HEK293 (cell line): ENCODE measurements around the gene TGFB1I1.

Experiments
- PRDM1 ChIP-seq: fragments of 450-650 bp; formaldehyde crosslinking; IDR thresholded peaks from 2 replicates; pipeline ENCODE4; 2016; ENCODE audit warnings: missing biosample characterization, missing genetic modification characterization
- SALL2 ChIP-seq: fragments of 450-650 bp; formaldehyde crosslinking; IDR thresholded peaks from 2 replicates; pipeline ENCODE4 v1.5.0; 2017; ENCODE audit warnings: missing biosample characterization, mild to moderate bottlenecking, missing genetic modification characterization, borderline replicate concordance
- ZBTB26 ChIP-seq: fragments of 450-650 bp; formaldehyde crosslinking; optimal IDR thresholded peaks from 2 replicates; pipeline ENCODE3; 2016; ENCODE audit warnings: missing biosample characterization, mild to moderate bottlenecking, missing genetic modification characterization
- ZBTB7A ChIP-seq: fragments of 450-650 bp; formaldehyde crosslinking; IDR thresholded peaks from 2 replicates; pipeline ENCODE4 v1.5.1; 2016; ENCODE audit warnings: low read depth, missing biosample characterization, missing genetic modification characterization
- ZFP41 ChIP-seq: fragments of 450-650 bp; formaldehyde crosslinking; IDR thresholded peaks from 2 replicates; pipeline ENCODE4 v1.5.1; 2016; ENCODE audit warnings: missing biosample characterization, missing genetic modification characterization, borderline replicate concordance
- ZNF10 ChIP-seq: fragments of 450-650 bp; formaldehyde crosslinking; IDR thresholded peaks from 2 replicates; pipeline ENCODE4 v1.5.1; 2017; ENCODE audit warnings: missing biosample characterization, missing genetic modification characterization
- ZNF133 ChIP-seq: fragments of 450-650 bp; formaldehyde crosslinking; IDR thresholded peaks from 2 replicates; pipeline ENCODE4 v1.5.1; 2016; ENCODE audit warnings: missing biosample characterization, missing genetic modification characterization
- ZNF148 ChIP-seq: fragments of 450-650 bp; formaldehyde crosslinking; IDR thresholded peaks from 2 replicates; pipeline ENCODE4 v1.5.0; 2017; ENCODE audit warnings: missing biosample characterization, missing genetic modification characterization, borderline replicate concordance
- ZNF221 ChIP-seq: fragments of 450-650 bp; formaldehyde crosslinking; IDR thresholded peaks from 2 replicates; pipeline ENCODE4 v1.5.1; 2017; ENCODE audit warnings: missing biosample characterization, missing genetic modification characterization, borderline replicate concordance
- ZNF248 ChIP-seq: fragments of 450-650 bp; formaldehyde crosslinking; IDR thresholded peaks from 2 replicates; pipeline ENCODE4 v1.5.1; 2017; ENCODE audit warnings: missing biosample characterization, missing genetic modification characterization
- ZNF280C ChIP-seq: fragments of 450-650 bp; formaldehyde crosslinking; IDR thresholded peaks from 2 replicates; pipeline ENCODE4 v1.5.1; 2016; ENCODE audit warnings: missing biosample characterization, missing genetic modification characterization
- ZNF292 ChIP-seq: fragments of 450-650 bp; formaldehyde crosslinking; IDR thresholded peaks from 2 replicates; pipeline ENCODE4 v1.5.1; 2016; ENCODE audit warnings: low read depth, missing biosample characterization, missing genetic modification characterization, borderline replicate concordance
- ZNF302 ChIP-seq: fragments of 450-650 bp; formaldehyde crosslinking; IDR thresholded peaks from 2 replicates; pipeline ENCODE4 v1.5.1; 2016; ENCODE audit warnings: missing biosample characterization, missing genetic modification characterization, low read depth
- ZNF311 ChIP-seq: fragments of 450-650 bp; formaldehyde crosslinking; IDR thresholded peaks from 2 replicates; pipeline ENCODE4 v1.5.1; 2017; ENCODE audit warnings: missing biosample characterization, missing genetic modification characterization, borderline replicate concordance
- ZNF324 ChIP-seq: fragments of 450-650 bp; formaldehyde crosslinking; IDR thresholded peaks from 2 replicates; pipeline ENCODE4 v1.5.1; 2016; ENCODE audit warnings: missing biosample characterization, missing genetic modification characterization
- ZNF354C ChIP-seq: fragments of 450-650 bp; formaldehyde crosslinking; IDR thresholded peaks from 2 replicates; pipeline ENCODE4 v1.5.1; 2016; ENCODE audit warnings: missing biosample characterization, missing genetic modification characterization, low read depth, borderline replicate concordance
- ZNF362 ChIP-seq: fragments of 450-650 bp; formaldehyde crosslinking; IDR thresholded peaks from 2 replicates; pipeline ENCODE4 v1.5.1; 2016; ENCODE audit warnings: missing biosample characterization, missing genetic modification characterization
- ZNF423 ChIP-seq: fragments of 450-650 bp; formaldehyde crosslinking; IDR thresholded peaks from 2 replicates; pipeline ENCODE4 v1.5.1; 2016; ENCODE audit warnings: missing biosample characterization, missing genetic modification characterization
- ZNF426 ChIP-seq: fragments of 450-650 bp; formaldehyde crosslinking; IDR thresholded peaks from 2 replicates; pipeline ENCODE4 v1.5.1; 2017; ENCODE audit warnings: missing biosample characterization, missing genetic modification characterization, mild to moderate bottlenecking, inconsistent platforms, moderate library complexity
- ZNF501 ChIP-seq: fragments of 450-650 bp; formaldehyde crosslinking; IDR thresholded peaks from 2 replicates; pipeline ENCODE4 v1.5.1; 2016; ENCODE audit warnings: missing biosample characterization, missing genetic modification characterization
- ZNF549 ChIP-seq: fragments of 450-650 bp; IDR thresholded peaks from 2 replicates; pipeline ENCODE4 v1.5.1; 2018; ENCODE audit warnings: missing biosample characterization, missing genetic modification characterization, mild to moderate bottlenecking, inconsistent platforms, moderate library complexity
- ZNF560 ChIP-seq: fragments of 450-650 bp; formaldehyde crosslinking; IDR thresholded peaks from 2 replicates; pipeline ENCODE4 v1.5.1; 2017; ENCODE audit warnings: missing biosample characterization, missing genetic modification characterization, borderline replicate concordance
- ZNF561 ChIP-seq: fragments of 450-650 bp; IDR thresholded peaks from 2 replicates; pipeline ENCODE4 v1.5.1; 2018; ENCODE audit warnings: missing biosample characterization, missing genetic modification characterization, borderline replicate concordance
- ZNF571 ChIP-seq: fragments of 450-650 bp; formaldehyde crosslinking; IDR thresholded peaks from 2 replicates; pipeline ENCODE4 v1.5.0; 2017; ENCODE audit warnings: missing biosample characterization, missing genetic modification characterization
- ZNF623 ChIP-seq: fragments of 450-650 bp; formaldehyde crosslinking; IDR thresholded peaks from 2 replicates; pipeline ENCODE4 v1.5.1; 2016; ENCODE audit warnings: missing biosample characterization, missing genetic modification characterization
- ZNF624 ChIP-seq: fragments of 450-650 bp; formaldehyde crosslinking; IDR thresholded peaks from 2 replicates; pipeline ENCODE4 v1.5.1; 2017; ENCODE audit warnings: missing biosample characterization, missing genetic modification characterization
- ZNF658 ChIP-seq: fragments of 450-650 bp; formaldehyde crosslinking; IDR thresholded peaks from 2 replicates; pipeline ENCODE4; 2016; ENCODE audit warnings: missing biosample characterization, missing genetic modification characterization
- ZNF660 ChIP-seq: fragments of 450-650 bp; IDR thresholded peaks from 2 replicates; pipeline ENCODE4 v1.5.1; 2018; ENCODE audit warnings: missing biosample characterization, mild to moderate bottlenecking, missing genetic modification characterization
- ZNF76 ChIP-seq: fragments of 450-650 bp; formaldehyde crosslinking; IDR thresholded peaks from 2 replicates; pipeline ENCODE4; 2016; ENCODE audit warnings: low read depth, missing biosample characterization, missing genetic modification characterization, borderline replicate concordance
- ZNF777 ChIP-seq: fragments of 450-650 bp; formaldehyde crosslinking; IDR thresholded peaks from 2 replicates; pipeline ENCODE4 v1.5.1; 2017; ENCODE audit warnings: missing biosample characterization, missing genetic modification characterization, borderline replicate concordance
- ZSCAN4 ChIP-seq: fragments of 450-650 bp; formaldehyde crosslinking; IDR thresholded peaks from 2 replicates; pipeline ENCODE4 v1.5.1; 2017; ENCODE audit warnings: missing biosample characterization, missing genetic modification characterization
- ZXDB ChIP-seq: fragments of 450-650 bp; formaldehyde crosslinking; IDR thresholded peaks from 2 replicates; pipeline ENCODE4 v1.5.1; 2016; ENCODE audit warnings: missing biosample characterization, missing genetic modification characterization

The TGFB1I1 gene

GRCh38 chr16:31471875-31472708 lies at the start of gene TGFB1I1 (continued):
- TF ChIP-seq ZSCAN4 (tag by site-specific recombination), result no peak
- no peak for TF ChIP-seq SALL2 (tag by site-specific recombination)
- no peak; the same call in 1 of the 2 replicates for TF ChIP-seq ZNF561 (tag by site-specific recombination)
- no peak for TF ChIP-seq ZFP41 (tag by site-specific recombination)
- TF ChIP-seq ZNF571 (tag by site-specific recombination), result no peak
- TF ChIP-seq ZNF324 (tag by site-specific recombination), result 0 out of 2 replicates have a peak, but pooled peaks have one; percentile 38
- TF ChIP-seq ZNF362 (tag by site-specific recombination), result no peak
- TF ChIP-seq ZBTB7A (tag by site-specific recombination), result no peak
- TF ChIP-seq ZNF777 (tag by site-specific recombination), result no peak
- TF ChIP-seq ZNF560 (tag by site-specific recombination), result no peak
- no peak for TF ChIP-seq ZNF354C (tag by site-specific recombination)
- TF ChIP-seq ZNF423, result no peak
- TF ChIP-seq ZNF292 (tag by site-specific recombination), result no peak
- TF ChIP-seq ZNF221 (tag by site-specific recombination), result no peak
- TF ChIP-seq ZNF302 (tag by site-specific recombination), result no peak
- no peak for TF ChIP-seq ZNF660 (tag by site-specific recombination)
- no peak for TF ChIP-seq ZNF280C (tag by site-specific recombination)
- TF ChIP-seq ZNF148, result no peak
- no peak for TF ChIP-seq ZNF623 (tag by site-specific recombination)
- TF ChIP-seq ZNF10 (tag by site-specific recombination), result no peak
- no peak for TF ChIP-seq ZNF133
- TF ChIP-seq ZNF311 (tag by site-specific recombination), result no peak
- no peak for TF ChIP-seq ZNF549 (tag by site-specific recombination)
- 0 out of 2 replicates have a peak, but pooled peaks have one; percentile 39 for TF ChIP-seq PRDM1
- TF ChIP-seq ZNF76 (tag by site-specific recombination), result no peak
- TF ChIP-seq ZNF624 (tag by site-specific recombination), result no peak
- no peak for TF ChIP-seq ZNF501
- no peak for TF ChIP-seq ZNF248 (tag by site-specific recombination)
- peak; percentile 71 for TF ChIP-seq ZBTB26 (tag by site-specific recombination)
- no peak for TF ChIP-seq ZNF426 (tag by site-specific recombination)
- TF ChIP-seq ZNF658 (tag by site-specific recombination), result no peak
- peak; percentile 12; the same call in 1 of the 2 replicates for TF ChIP-seq ZXDB (tag by site-specific recombination)
